DMS79 treated with DMSO at 0.1 percent for 48 hours (cell line): ENCODE data around the gene PRKAG1.

ENCODE experiments used
- DNase-seq: peaks from one replicate; lab custom pipeline; 2025; lab: John Stamatoyannopoulos, UW

PRKAG1 gene

DNA sequence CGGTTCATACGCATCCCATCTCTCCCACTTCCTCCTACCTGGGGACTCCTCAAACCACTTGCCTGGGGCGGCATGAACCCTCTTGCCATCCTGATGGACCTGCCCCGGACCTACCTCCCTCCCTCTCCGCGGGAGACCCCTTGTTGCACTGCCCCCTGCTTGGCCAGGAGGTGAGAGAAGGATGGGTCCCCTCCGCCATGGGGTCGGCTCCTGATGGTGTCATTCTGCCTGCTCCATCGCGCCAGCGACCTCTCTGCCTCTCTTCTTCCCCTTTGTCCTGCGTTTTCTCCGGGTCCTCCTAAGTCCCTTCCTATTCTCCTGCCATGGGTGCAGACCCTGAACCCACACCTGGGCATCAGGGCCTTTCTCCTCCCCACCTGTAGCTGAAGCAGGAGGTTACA lies 36.8 kb downstream of the PRKAG1 start:
- no peak for DNase-seq

- no peak for DNase-seq
These were observed 37.4 kb downstream of the PRKAG1 start for GRCh38 chr12:48980953-48981756.

GRCh38 chr12:48980389-48980952 lies 38.1 kb downstream of the PRKAG1 start:
- DNase-seq = peak; percentile 27

DNA sequence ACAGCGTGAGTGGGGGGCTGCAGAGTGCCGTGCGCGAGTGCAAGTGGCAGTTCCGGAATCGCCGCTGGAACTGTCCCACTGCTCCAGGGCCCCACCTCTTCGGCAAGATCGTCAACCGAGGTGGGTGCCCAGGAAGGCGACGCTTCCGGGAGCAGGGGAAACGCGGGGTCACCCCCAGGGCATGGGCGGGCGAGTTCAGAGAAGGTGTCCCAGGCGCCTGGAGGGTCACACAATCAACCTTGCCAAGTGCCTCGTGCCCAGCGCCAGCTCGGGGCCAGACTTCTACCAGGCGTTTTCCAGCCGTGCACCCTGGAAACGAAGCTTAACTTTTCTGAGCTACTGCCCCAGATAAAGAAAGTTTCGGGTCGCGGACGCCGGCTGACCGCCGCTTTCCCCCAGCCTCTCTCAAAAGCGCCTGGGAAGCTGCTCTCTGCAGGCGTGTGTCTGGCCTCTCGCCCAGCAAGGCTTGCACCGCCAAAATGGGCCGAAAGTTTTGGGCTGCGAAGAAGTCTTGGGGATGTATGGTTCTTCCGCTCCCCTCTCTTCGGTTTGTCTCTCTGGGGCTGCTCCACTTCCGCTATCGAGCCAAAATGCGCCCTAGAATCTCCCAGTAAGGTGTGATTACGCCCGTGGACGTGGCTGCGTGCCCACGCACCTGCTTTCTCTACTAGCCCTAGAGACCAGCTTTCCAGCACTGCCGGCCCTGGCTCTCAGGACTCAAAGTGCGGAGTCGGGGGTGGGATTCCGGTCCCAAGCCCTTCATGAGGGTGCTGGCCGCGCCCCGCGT lies 38.8 kb downstream of the PRKAG1 start:
- DNase-seq = no peak

GRCh38 chr12:48978741-48979601 lies 39.6 kb downstream of the PRKAG1 start:
- no peak for DNase-seq

DNA sequence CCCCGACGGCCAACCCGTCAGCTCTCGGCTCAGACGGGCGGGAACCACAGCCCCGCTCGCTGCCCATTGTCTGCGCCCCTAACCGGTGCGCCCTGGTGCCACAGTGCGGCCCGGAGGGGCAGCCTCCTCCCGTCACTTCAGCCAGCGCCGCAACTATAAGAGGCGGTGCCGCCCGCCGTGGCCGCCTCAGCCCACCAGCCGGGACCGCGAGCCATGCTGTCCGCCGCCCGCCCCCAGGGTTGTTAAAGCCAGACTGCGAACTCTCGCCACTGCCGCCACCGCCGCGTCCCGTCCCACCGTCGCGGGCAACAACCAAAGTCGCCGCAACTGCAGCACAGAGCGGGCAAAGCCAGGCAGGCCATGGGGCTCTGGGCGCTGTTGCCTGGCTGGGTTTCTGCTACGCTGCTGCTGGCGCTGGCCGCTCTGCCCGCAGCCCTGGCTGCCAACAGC lies 40.3 kb downstream of the PRKAG1 start, which contains the start of gene WNT1:
TSS of gene WNT1 (plus strand) at position 32 of the 450 bp plus-strand sequence. CDS start at position 361, 329 bp downstream.
- no peak for DNase-seq

- no peak for DNase-seq
These were observed 41.0 kb downstream of the PRKAG1 start for GRCh38 chr12:48977290-48978281.

GRCh38 chr12:48973941-48974673 lies 44.5 kb downstream of the PRKAG1 start:
- DNase-seq = no peak

DNA sequence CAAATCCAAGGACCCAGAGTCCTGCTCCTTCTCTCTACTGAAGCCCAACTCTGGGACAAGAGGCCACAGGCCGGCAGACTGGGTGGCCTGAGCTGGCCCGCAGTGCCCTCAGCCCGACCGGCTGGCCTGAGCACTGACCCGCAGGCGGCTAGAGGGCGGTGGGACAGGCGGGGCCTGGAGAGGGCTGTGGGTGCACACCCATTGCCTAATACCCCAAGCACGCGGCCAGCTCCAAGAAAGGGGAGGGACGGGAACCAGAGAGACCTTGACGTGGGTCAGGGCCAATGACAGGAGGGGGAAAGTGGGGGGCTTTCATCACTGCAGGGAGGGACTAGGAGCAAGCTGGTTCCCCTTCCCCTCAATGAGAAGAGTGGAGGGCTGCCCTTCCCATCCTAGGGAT lies 45.0 kb downstream of the PRKAG1 start:
- DNase-seq = no peak

DNA sequence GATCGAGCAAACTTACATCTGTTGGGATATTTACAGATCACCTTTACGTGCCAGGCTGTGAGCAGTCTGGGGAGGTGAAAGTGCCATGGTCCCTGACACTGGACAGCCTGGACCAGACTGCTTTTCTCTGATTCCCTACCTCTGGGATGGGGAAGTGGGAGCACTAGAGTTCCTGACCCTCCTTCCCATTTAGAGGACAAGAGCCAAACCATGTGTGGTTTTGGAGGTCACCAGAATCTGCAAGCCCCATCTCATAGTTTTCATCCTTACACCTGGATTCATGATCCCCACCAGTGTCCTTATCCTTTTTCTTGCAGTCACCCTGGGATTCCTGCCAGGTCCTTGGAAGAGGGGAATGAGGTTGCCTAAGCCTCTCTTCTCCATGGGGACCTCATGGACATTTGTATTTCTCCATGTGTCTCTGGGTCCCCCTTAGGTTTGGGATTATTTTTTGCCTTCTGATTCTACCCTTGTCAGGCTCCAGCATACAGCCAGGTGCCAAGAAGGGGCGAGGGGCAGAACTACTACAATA lies 45.6 kb downstream of the PRKAG1 start:
- DNase-seq = no peak

- no peak for DNase-seq
These were observed 46.2 kb downstream of the PRKAG1 start for GRCh38 chr12:48972213-48972951.

DNA sequence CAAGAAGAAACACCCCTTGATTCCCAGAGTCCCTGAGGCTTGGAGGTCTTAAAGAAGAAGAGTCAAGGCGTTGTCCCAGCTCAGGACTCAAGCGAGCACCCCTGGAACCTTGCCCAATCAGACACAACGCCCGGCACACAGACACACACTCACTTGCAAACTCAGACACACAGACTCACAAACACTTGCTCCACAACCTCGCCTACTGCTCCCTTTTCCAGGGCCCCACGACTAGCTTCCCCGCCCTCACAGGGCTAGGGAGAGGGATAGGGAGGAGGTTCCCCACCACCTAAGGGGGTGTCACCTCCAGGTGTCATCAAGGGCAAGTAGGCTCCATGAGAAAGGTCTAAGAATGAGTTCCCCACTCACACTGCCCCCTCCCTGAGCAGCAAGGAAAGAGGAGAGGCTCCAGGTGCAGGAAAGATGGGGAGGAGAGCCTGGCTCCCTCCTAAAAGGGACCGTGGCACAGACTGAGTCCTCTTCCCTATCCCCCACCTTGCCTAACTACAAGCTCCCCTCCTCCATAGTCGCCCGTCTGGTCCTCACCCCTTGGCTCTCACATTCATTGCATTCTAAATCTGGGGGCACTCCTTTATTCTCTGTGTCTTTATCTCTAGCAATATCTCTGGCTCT lies 47.8 kb downstream of the PRKAG1 start:
- no peak for DNase-seq

GRCh38 chr12:48969833-48970701 lies 48.5 kb downstream of the PRKAG1 start:
- DNase-seq = no peak

DNA sequence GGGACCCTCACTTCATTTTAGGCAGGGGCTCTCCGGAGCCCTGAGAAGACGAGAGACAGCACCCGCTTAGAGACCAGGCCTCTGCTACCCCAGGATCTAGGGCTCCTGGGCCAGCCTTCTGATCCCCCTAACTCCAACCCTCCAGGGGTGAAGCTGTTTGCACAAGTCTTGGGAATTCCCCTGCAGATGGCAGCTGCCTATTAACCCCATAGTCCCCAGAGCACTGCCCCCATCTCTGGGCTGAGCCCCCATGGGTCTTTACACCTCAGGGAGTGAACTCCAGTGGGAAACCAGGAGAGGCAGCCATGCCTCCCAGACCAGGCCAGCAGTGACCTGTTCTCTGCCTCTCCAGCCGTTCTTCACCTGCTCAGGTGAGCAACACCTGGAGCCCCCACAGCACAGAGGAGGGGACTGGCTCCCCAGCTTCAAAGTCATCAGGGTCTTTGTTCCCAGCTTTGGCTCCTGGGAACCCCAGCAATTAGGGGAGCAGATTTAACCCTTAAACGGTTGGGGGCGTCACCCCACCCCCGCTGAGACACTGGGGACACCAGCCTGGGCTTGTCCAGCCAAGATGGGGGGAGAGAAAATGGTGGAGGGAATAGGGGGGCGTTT lies 49.3 kb downstream of the PRKAG1 start:
- no peak for DNase-seq

DNA sequence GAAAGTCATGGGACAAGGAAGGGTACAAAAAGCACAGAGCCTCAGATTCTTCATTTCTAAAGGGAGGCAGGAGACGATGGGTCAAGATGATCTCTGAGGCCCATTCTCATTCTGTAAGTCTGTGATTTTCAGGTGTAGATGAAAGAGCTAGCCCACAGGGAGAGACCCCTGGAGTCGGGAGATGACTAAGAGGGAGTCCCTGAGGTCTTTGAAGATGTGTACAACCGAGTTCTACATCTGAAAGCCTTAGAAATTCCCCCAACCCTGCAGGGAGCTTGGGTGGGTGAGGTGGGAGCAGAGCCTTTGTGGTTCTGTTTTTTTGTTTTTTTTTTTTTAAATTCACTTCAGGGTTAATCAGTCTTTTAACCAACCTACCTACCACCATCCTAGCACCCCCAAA lies 50.1 kb downstream of the PRKAG1 start:
- DNase-seq = no peak

DNA sequence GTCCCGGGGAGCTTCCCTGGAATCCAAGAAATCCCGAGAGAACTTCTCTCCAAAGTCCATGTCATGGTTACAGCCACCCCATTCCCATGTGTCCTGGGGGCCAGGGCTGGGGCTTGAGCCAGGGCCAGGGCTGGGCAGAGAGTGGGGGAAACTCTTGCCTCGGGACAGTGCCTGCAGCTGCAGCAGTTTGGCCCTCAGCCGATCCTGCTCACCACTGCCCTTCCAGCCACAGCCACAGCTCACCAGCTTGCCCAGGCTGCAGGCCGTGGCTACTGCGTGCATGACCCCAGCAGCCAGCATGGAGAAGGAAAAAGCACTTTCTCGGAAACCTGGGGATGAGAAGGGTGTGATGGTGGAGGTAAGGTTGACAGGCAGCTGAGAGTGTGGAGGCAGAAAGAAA lies 50.6 kb downstream of the PRKAG1 start:
- no peak for DNase-seq
